MCF 10A (cell line): ENCODE measurements around the gene LRRC23. TPM values are rescaled to one million over a fixed set of nuclear protein-coding genes. Genes with fewer than 3 reads are reported as not detected.

ENCODE experiments used
- BruUV-seq: library from RNA; stranded (reverse); fragments of 400-500 nt; replicated peaks from 2 replicates; lab custom pipeline; 2021; lab: Mats Ljungman, UMichigan
- CTCF ChIA-PET: fragments of 300-600 bp; sonication (Branson Sonifier 250); formaldehyde crosslinking; extraction: SDS; loops from one replicate; lab custom pipeline; 2021; ENCODE audit warnings: antibody characterized with exemption, inconsistent platforms; lab: Yijun Ruan, JAX
- POLR2A ChIA-PET: fragments of 300-600, 350-650 bp; sonication (Branson Sonifier 250); formaldehyde crosslinking; extraction: SDS; loops from one replicate; lab custom pipeline; 2020; ENCODE audit warnings: antibody characterized with exemption, inconsistent platforms; lab: Yijun Ruan, JAX
- DNase-seq: peaks from one replicate; pipeline ENCODE4 v3.0.0-alpha.2; 2018; ENCODE audit not compliant: unreplicated experiment
- H3K27ac Mint-ChIP-seq: one replicate; pipeline ENCODE4 v1.8.0; 2022; ENCODE audit warnings: mild to moderate bottlenecking, low read depth, mixed read lengths; ENCODE audit not compliant: unreplicated experiment
- H3K27me3 Mint-ChIP-seq: one replicate; pipeline ENCODE4 v1.8.0; 2022; ENCODE audit warnings: mixed read lengths; ENCODE audit not compliant: insufficient read depth, unreplicated experiment
- H3K36me3 Mint-ChIP-seq: one replicate; pipeline ENCODE4 v1.8.0; 2022; ENCODE audit warnings: mild to moderate bottlenecking, moderate library complexity, mixed read lengths; ENCODE audit not compliant: insufficient read depth, unreplicated experiment
- H3K4me1 Mint-ChIP-seq: one replicate; pipeline ENCODE4 v1.8.0; 2022; ENCODE audit warnings: mixed read lengths; ENCODE audit not compliant: insufficient read depth, unreplicated experiment
- H3K4me3 Mint-ChIP-seq: one replicate; pipeline ENCODE4 v1.8.0; 2022; ENCODE audit warnings: mild to moderate bottlenecking, moderate library complexity, mixed read lengths; ENCODE audit not compliant: unreplicated experiment
- H3K9me3 Mint-ChIP-seq: one replicate; pipeline ENCODE4 v1.8.0; 2022; ENCODE audit warnings: mixed read lengths; ENCODE audit not compliant: unreplicated experiment
- CTCF ChIP-seq: fragments of 200-600 bp; IDR thresholded peaks from one replicate; pipeline ENCODE4 v1.8.0; 2022; ENCODE audit warnings: antibody characterized with exemption, mild to moderate bottlenecking; ENCODE audit not compliant: unreplicated experiment
- intact Hi-C: fragments of 100-400 bp; cut with micrococcal nuclease; formaldehyde crosslinking; loops from 2 replicates; pipeline ENCODE4 v1.14.1; 2022
- total RNA-seq: library from RNA; stranded (reverse); gene quantifications from 2 replicates; pipeline ENCODE4 v1.2.3, GENCODE V29; 2022

LRRC23 gene
- total RNA-seq, 1 experiment from 2014 or later, result 7.5 TPM

- Mint-ChIP-seq H3K27ac (peak overlapping the region; percentile 98), H3K4me1 (peaks cover 32% of the 10 kb centered on the region), H3K27me3 (no peaks in the 10 kb centered on the region), H3K36me3 (peaks cover 49% of the 10 kb centered on the region), H3K9me3 (no peaks in the 10 kb centered on the region), H3K4me3 (peak overlapping the region; percentile 85)
- TF ChIP-seq CTCF, result no peak
- DNase-seq, result peak; percentile 95
- intact Hi-C loops, result no loop called here
- ChIA-PET POLR2A (interaction anchor here (0.5 to 6.8 kb wide), 25 partner anchors 8 to 584 kb away, joined by 3 to 495 read pairs (median 4); partner anchors contain the start of genes ATN1, C1RL, EMG1 and LPCAT3), CTCF (interaction anchor here (0.6 to 5.5 kb wide), 21 partner anchors 11 to 744 kb away, joined by 3 to 160 read pairs (median 5); partner anchors contain the start of genes C1RL, C1S, LPCAT3 and MLF2)
- BruUV-seq, result no TSS peak
Measured at GRCh38 chr12:6946033-6946919, 41.7 kb downstream of the LRRC23 start.

GRCh38 chr12:6946920-6947374 lies 42.3 kb downstream of the LRRC23 start:
- H3K36me3 Mint-ChIP-seq, result peaks cover 43% of the 10 kb centered on the region
- ChIA-PET CTCF (interaction anchor here (0.6 to 5.5 kb wide), 18 partner anchors 9 to 743 kb away, joined by 3 to 160 read pairs (median 4); partner anchors contain the start of genes C1RL, LPCAT3 and MLF2), POLR2A (interaction anchor here (0.6 to 6.8 kb wide), 15 partner anchors 11 to 513 kb away, joined by 3 to 495 read pairs (median 40); partner anchors contain the start of genes ATN1, C1RL, EMG1 and LPCAT3)
- TF ChIP-seq CTCF, result no peak
- peaks cover 32% of the 10 kb centered on the region for H3K4me1 Mint-ChIP-seq
- H3K27me3 Mint-ChIP-seq, result no peaks in the 10 kb centered on the region
- no peak overlapping the region for H3K27ac Mint-ChIP-seq
- intact Hi-C loops, result no loop called here
- peak overlapping the region; percentile 85 for H3K4me3 Mint-ChIP-seq
- no peaks in the 10 kb centered on the region for H3K9me3 Mint-ChIP-seq
- no peak for DNase-seq
- no TSS peak for BruUV-seq

DNA sequence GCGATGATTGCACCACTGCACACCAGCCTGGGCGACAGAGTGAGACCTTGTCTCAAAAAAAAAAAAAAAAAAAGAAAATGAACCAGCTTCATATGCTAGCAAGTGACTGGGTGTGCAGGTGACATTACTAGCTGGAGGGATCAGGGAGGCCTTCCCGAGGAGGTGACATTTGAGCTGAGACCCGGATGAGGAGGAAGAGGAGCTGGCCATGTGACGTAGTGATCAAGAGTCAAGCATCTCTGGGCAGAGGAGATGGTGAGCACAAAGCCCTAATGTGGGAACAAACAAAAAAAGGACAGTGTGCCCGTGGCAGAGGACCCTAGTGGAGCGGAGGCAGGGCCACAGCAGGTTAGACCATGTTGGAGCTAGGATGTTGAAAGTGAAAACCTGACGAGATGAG lies 43.0 kb downstream of the LRRC23 start:
- Mint-ChIP-seq H3K27me3 (no peaks in the 10 kb centered on the region), H3K4me1 (peaks cover 32% of the 10 kb centered on the region), H3K4me3 (no peak overlapping the region), H3K9me3 (no peaks in the 10 kb centered on the region), H3K27ac (peak overlapping the region; percentile 33), H3K36me3 (peaks cover 36% of the 10 kb centered on the region)
- no peak for TF ChIP-seq CTCF
- no TSS peak for BruUV-seq
- ChIA-PET CTCF (interaction anchor here (0.6 to 5.5 kb wide), 12 partner anchors 9 to 524 kb away, joined by 3 to 160 read pairs (median 4); partner anchors contain the start of gene C1RL), POLR2A (interaction anchor here (0.8 to 6.8 kb wide), 5 partner anchors 16 to 75 kb away, joined by 3 to 495 read pairs (median 52); partner anchors contain the start of genes EMG1, LPCAT3, PHB2 and SPSB2)
- intact Hi-C loops, result no loop called here
- DNase-seq, result no peak
